Bladder microvascular endothelial cell (primary cell): Measurements from ENCODE around the gene ANGPT4. TPM values are rescaled to one million over a fixed set of nuclear protein-coding genes. Genes with fewer than 3 reads are reported as not detected.

ENCODE experiments used
- total RNA-seq: library from RNA; depleted of rRNA; stranded (reverse); fragments of >200 nt; gene quantifications from 2 replicates; pipeline ENCODE4 v1.2.3, GENCODE V29; 2014

ANGPT4 gene
- total RNA-seq = not detected in 2 replicates

DNA sequence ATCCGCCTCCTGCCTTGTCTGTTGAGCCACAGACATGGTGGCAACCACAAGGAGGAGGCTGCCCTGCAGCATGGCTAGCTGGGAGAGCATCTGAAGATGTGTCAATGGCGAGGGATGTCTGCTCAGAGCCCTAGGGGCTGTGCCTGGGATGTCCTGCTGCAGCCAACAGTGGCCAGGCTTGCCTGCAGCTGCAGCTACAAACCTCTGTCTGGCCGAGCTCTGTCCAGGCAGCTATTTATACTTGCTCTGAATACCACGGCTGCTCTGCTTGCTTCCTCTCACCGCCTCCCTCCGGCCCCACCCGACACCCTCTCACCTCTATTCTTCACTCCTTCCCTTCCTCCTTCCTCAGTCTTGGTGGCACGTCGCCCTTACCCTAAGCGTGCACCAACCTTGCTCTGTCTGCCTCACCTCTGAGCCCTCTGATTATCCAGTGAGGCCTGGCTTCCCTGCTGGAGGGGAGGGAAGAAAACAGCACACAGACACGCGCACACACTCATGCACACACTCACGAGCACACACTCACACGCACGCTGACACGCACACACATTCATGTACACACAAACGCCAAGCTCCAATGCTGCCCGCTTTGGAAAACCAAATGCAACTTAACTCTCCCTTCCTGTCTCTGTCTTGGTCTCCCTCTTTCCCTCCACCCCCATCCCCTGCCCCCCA, at the start of gene ANGPT4:
Gene ANGPT4 (minus strand): TSS at position 210 of the 675 bp plus-strand sequence. CDS start 120 bp downstream, at position 90.

DNA sequence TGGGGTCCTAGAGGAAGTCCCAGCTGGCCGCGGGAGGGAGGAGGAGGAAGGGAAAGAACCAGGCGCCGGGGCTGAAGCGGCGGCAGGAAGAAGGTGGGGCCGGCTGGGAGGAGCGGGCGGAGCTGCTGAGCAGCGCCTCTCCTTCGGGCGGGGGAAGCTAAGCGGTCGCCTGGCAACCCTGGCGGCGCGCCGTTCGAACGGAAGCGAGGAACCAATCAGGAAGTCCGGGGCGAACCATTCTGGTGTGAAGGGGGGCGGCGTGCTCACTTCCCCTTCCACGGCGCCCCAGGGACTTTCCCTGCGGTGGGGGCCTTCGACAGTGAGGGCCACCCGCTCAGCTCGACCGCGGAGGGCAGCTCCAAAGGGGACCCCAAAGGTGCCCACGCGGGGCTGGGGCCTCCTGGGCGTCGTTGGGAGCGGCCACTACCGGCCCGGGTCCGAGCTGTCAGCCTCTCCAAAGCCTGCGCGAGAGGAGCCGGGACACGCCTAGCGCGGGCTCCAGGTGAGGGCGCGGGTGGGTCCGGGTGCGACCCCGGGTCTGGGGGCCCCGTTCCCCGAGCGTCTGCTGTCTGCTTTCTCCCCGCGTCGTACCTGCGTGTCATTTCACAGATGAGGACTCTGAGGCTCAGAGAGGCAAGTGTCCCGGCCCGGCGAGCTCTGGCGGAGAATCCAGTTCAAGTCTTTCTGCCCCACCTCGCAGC, 82.5 kb downstream of the ANGPT4 start, which contains the start of gene FAM110A:
Gene FAM110A (plus strand): TSS at position 266 of the 701 bp plus-strand sequence. CDS start 11,090 bp downstream, outside the sequence.

Other genes with a start within 250 kb of the ANGPT4 start
- gene SCRT2, start 240.5 kb downstream of the ANGPT4 start, total RNA-seq = not detected in 2 replicates
- gene SLC52A3, start 147.8 kb downstream of the ANGPT4 start, total RNA-seq = 0.13 TPM in 1 of 2 replicates, not detected in the other
- gene FAM110A, start 82.6 kb downstream of the ANGPT4 start, total RNA-seq = 0.97 and 2.0 TPM in 2 replicates
- not detected in 2 replicates for gene RSPO4, start 86.0 kb upstream of the ANGPT4 start, total RNA-seq
- gene PSMF1, start 202.3 kb upstream of the ANGPT4 start, total RNA-seq = 20.6 and 35.8 TPM in 2 replicates